GM18526 (cell line): ENCODE data around the gene KRTAP19-5.

Experiments
- POLR2A ChIP-seq: IDR thresholded peaks from 3 replicates; pipeline ENCODE4 v1.6.1; 2011; ENCODE audit not compliant: insufficient read length; ENCODE audit errors: extremely low read depth

Gene KRTAP19-5

DNA sequence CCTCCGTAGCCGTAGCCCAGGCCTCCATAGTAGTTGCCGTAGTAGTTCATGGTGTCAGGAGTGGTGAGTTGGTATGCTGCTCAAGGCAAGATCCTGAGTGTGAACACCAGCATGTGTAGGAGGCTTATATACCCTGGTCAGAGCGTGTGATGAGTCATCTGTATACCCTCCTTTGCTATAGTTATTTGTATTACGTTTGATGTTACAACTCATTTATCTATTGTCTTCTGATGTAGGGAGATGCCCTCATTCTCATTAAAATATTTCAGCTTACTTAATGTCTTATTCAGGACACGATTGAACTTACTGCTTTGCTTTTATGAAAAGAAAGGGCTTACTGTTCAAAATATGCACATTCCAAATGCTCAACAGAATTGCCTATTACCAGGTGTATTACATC lies at the start of gene KRTAP19-5:
Gene KRTAP19-5, minus strand, starts transcription at position 101 of the 400 bp plus-strand sequence. Its CDS starts 51 bp downstream, at position 50.
- TF ChIP-seq POLR2A: no peak

DNA sequence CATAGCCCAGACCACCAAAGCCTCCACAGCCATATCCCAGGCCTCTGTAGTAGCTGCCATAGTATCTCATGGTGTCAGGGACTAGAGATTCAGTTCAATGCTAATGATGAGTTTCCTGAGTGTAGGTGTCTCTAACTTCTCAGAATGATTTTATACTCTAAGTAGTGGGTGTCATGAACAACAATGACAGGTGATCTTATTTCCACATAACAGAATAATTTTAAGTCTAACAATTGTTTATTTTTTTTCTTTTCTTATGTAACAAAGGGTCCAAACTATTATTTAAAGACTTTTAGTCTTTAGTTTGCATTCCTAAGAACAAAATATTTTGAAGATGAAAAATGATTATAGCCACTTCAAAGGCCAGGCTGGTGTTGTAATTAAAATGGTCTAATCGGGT lies 39.8 kb upstream of the KRTAP19-5 start, which contains the start of gene KRTAP19-6:
Gene KRTAP19-6, minus strand, starts transcription at position 101 of the 400 bp plus-strand sequence. Its CDS starts 31 bp downstream, at position 70.
- TF ChIP-seq POLR2A: no peak

GRCh38 chr21:30518876-30519275 lies 16.9 kb upstream of the KRTAP19-5 start:
- no peak for TF ChIP-seq POLR2A

- no peak for TF ChIP-seq POLR2A
Measured at GRCh38 chr21:30515681-30516080, 13.7 kb upstream of the KRTAP19-5 start.

DNA sequence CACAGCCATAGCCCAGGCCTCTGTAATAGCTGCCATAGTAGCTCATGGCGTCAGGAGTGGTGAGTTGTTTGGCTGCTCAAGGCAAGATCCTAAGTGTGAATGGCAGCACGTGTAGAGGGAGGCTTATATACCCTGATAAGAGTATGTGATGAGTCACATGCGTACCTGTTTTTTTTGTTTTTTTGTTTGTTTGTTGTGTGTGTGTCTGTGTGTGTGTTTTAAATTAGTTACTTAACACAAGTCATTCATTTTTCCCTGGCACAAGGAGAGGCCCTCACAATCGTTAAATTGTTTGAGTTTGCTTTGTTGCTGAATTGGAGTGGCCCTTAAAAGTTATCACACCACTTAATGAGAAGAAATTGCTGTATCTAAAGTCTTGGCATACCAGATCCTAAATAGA lies 4.9 kb downstream of the KRTAP19-5 start, which contains the start of gene KRTAP19-4:
Gene KRTAP19-4, minus strand, starts transcription at position 101 of the 400 bp plus-strand sequence. Its CDS starts 55 bp downstream, at position 46.
- TF ChIP-seq POLR2A: no peak

DNA sequence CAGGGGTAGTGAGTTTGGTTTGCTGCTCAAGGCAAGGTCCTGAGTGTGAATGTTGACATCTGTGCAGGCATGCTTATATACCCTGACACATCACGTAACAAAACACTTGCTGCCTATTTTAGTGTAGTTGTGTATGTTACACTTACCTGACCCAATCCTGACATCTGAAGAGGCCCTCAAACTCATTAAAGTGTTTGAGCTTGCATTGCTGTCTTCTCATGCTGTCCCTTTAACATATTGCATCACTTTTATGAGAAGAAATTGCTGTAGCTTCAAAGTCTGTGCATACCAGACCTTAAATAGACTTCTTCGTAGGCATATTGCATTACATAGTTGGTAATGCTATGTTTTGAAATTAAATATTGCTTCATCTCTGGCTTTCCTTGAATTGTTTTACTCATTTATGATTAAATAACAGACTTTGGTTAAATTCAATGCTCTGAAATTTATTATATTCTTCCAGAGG lies 9.9 kb downstream of the KRTAP19-5 start, which contains the start of gene KRTAP19-3:
Gene KRTAP19-3, minus strand, starts transcription at position 51 of the 466 bp plus-strand sequence. CDS start 56 bp downstream, outside the sequence.
- TF ChIP-seq POLR2A: no peak

GRCh38 chr21:30487336-30487735 lies 14.6 kb downstream of the KRTAP19-5 start, which contains the start of gene KRTAP19-2:
KRTAP19-2 (minus strand) TSS chr21:30487436; CDS start chr21:30487348, 88 bp downstream.
- no peak for TF ChIP-seq POLR2A

GRCh38 chr21:30486180-30486579 lies 15.8 kb downstream of the KRTAP19-5 start:
- no peak for TF ChIP-seq POLR2A

DNA sequence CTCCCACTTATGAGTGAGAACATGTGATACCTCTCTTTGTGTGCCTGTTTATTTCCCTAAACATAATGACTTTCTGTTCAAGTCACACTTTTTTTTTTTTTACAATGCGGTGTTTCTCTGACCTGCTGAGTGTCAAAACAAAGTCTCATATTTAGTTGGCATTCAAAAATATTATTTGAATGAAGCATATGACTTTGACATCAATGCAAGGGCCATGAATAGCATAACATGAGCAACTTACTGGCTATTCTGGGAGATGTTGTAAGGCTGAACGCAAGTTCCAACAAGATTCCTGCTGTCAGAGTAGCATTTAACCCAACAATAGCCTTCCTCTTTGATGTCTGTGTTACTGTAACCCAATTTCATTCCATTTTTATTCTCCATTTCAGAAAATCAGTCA lies 19.8 kb downstream of the KRTAP19-5 start:
- no peak for TF ChIP-seq POLR2A

DNA sequence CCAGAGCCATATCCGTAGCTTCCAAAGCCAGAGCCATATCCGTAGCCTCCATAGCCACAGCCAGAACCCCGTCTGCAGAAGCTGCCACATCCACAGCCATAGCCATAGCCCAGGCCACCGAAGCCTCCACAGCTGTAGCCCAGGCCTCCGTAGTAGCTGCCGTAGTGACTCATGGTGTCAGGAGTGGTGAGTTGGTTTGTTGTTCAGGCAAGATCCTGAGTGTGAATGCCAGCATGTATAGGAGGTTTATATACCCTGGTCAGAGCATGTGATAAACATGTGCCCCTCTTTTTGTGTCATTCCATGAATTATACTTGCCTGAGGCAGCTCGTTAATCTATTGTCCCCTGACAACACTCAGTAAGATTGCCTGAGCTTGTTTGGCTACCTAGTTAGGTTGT lies 21.8 kb downstream of the KRTAP19-5 start, which contains the start of gene KRTAP19-1:
Gene KRTAP19-1, minus strand, starts transcription at position 223 of the 400 bp plus-strand sequence. Its CDS starts 50 bp downstream, at position 173.
- no peak for TF ChIP-seq POLR2A

DNA sequence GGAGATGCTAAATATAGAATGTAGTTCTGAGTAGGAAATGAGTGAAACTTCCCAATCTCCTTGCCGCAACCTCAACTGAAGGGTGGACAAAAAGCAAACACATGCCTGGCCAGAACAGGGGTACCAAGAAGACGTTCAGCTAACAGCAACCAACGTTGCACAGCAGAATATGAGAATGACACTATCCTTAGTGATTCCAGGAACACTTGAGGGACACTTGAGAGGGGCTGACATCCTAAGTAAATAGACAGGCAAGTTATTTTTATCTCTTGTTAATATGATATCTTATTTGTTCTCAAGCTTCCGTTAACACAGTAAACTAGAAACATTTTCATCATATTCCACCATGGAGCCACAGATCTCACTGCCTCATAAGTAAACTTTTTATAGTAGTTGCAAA lies 22.7 kb downstream of the KRTAP19-5 start:
- TF ChIP-seq POLR2A: no peak

DNA sequence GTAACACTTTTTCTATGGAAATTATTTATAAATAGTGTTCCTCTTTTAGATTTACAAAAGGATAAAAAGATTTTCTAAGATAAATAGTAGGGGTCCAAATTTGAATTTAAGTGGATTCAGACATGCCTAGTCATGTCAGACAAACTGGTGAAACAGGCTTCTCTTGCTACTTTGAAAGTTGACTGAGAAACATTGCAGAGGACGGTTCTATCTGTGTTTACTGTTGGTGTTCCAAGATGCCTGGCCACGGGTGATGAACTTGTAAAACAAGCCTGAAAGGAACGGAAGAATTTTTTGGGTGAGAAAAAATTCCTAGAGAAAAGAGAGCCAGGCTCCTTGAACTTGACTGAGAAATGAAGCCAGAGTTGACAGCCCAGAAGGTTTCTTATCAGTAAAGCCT lies 23.9 kb downstream of the KRTAP19-5 start:
- TF ChIP-seq POLR2A: no peak

DNA sequence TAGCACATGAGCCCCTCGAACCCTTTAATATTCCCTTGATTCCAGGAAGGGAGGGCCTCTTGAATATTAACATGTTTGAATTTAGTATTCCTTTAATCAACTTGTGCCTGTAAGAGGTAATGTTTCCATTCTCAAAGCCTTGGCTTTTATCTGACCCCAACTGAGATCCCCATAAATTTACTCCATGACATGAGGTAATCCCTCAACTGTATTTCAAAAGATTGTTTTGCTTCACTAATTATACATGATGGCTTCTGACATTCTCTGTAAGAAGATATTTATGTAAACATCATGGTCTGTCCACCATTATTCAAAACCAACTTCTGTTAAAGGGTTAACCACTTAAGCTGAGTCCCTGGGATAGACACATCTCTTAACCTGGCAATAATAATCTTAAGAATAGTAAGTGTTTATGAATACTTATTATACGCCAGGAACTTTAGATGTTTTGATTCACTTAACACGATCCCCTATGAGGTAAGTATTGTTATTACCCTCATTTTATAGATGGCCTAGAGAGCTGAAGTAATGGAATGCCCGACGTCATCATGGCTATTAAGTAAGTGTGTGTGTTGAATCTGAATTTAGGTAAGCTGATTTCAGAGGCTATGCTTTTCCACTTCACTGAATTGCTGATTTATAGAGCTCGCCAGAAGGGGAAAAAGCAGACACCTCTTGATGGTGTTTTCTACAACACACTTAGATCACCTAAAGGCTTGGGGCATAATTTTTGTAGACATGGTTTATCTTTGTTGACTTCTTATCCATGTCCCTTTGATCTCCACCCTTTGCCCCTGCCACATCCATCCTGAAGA lies 32.8 kb downstream of the KRTAP19-5 start:
- TF ChIP-seq POLR2A: no peak

- TF ChIP-seq POLR2A: no peak
Measured at GRCh38 chr21:30463713-30464112, 38.2 kb downstream of the KRTAP19-5 start.
